Cardiac fibroblast (primary cell): ENCODE measurements around the gene PXDN.

Experiments used
- DNase-seq, 2 donors: peaks; one replicate each; pipeline versions ENCODE4 v3.0.0 to v3.0.0-alpha.2; 2010; ENCODE audit warnings: low read depth in 2 of 2
- H3K4me3 ChIP-seq, 2 donors: replicated peaks in 1 of 2; 1 replicate in 1 of 2; 2 replicates in 1 of 2; pipeline ENCODE4 v1.5.1; 2011; ENCODE audit warnings: low read depth in 2 of 2, low read length in 2 of 2, mild to moderate bottlenecking in 2 of 2, moderate library complexity in 1 of 2
- CTCF ChIP-seq: IDR thresholded peaks from one replicate; pipeline ENCODE4 v1.5.1; 2011; ENCODE audit warnings: low read depth, mild to moderate bottlenecking, low read length, inconsistent platforms

The PXDN gene

GRCh38 chr2:1603059-1603458, 141.3 kb downstream of the PXDN start:
- no peak for TF ChIP-seq CTCF
- no peak for DNase-seq
- H3K4me3 ChIP-seq, result no peak overlapping the region

GRCh38 chr2:1602278-1603010, 141.9 kb downstream of the PXDN start:
- no peak for TF ChIP-seq CTCF
- no peak overlapping the region for H3K4me3 ChIP-seq
- DNase-seq, result no peak

- no peak for TF ChIP-seq CTCF
Measured at GRCh38 chr2:1601471-1602277, 142.6 kb downstream of the PXDN start.

GRCh38 chr2:1601067-1601412, 143.3 kb downstream of the PXDN start:
- TF ChIP-seq CTCF, result no peak
- no peak for DNase-seq
- no peak overlapping the region for H3K4me3 ChIP-seq

More at GRCh38 chr2:1601471-1602277, 142.6 kb downstream of the PXDN start:
- H3K4me3 ChIP-seq, result no peak overlapping the region
- peak in 1 of 2 donors; percentile 42 for DNase-seq

- no peak overlapping the region for H3K4me3 ChIP-seq
- DNase-seq, result no peak
- no peak for TF ChIP-seq CTCF
Measured at GRCh38 chr2:1600191-1601066, 143.9 kb downstream of the PXDN start.

- H3K4me3 ChIP-seq, result no peak overlapping the region
Measured at GRCh38 chr2:1599301-1600085, 144.8 kb downstream of the PXDN start.

More at GRCh38 chr2:1599301-1600085, 144.8 kb downstream of the PXDN start:
- no peak for DNase-seq
- no peak for TF ChIP-seq CTCF
